BLaER1 treated with 17β-estradiol and CSF1 and Interleukin-3, amounts not matched to agents 10 nM and 100 nM (cell line): ENCODE results near the gene WDR86.
A peak's percentile ranks its signal among the peaks of the same experiment; 100 is the strongest.

Experiments
- H3K27ac ChIP-seq, 11 experiments: shearing (Covaris generic); formaldehyde crosslinking; 2 replicates each; pipeline ENCODE4 v1.8.1; 2022
- H3K27me3 ChIP-seq, 11 experiments: shearing (Covaris generic); formaldehyde crosslinking; 2 replicates each; pipeline ENCODE4 v1.8.1; 2022
- H3K36me3 ChIP-seq, 11 experiments: shearing (Covaris generic); formaldehyde crosslinking; 2 replicates each; pipeline ENCODE4 v1.8.1; 2022
- H3K4me1 ChIP-seq, 10 experiments: shearing (Covaris generic); formaldehyde crosslinking; 2 replicates each; pipeline ENCODE4 v1.8.1; 2022
- H3K4me2 ChIP-seq, 11 experiments: shearing (Covaris generic); formaldehyde crosslinking; 2 replicates each; pipeline ENCODE4 v1.8.1; 2022
- H3K4me3 ChIP-seq, 10 experiments: shearing (Covaris generic); formaldehyde crosslinking; 2 replicates each; pipeline ENCODE4 v1.8.1; 2022
- H3K9ac ChIP-seq, 11 experiments: shearing (Covaris generic); formaldehyde crosslinking; 2 replicates each; pipeline ENCODE4 v1.8.1; 2022
- H3K9me3 ChIP-seq, 11 experiments: shearing (Covaris generic); formaldehyde crosslinking; replicated peaks in 1 of 11; 2 replicates each; pipeline ENCODE4 v1.8.1; 2022
- H4K20me1 ChIP-seq, 11 experiments: shearing (Covaris generic); formaldehyde crosslinking; 2 replicates each; pipeline ENCODE4 v1.8.1; 2022
- Cebpa-rat ChIP-seq, 11 experiments: shearing (Covaris generic); IDR thresholded peaks; 2 replicates each; pipeline ENCODE4 v1.8.1; 2022

The WDR86 gene

DNA sequence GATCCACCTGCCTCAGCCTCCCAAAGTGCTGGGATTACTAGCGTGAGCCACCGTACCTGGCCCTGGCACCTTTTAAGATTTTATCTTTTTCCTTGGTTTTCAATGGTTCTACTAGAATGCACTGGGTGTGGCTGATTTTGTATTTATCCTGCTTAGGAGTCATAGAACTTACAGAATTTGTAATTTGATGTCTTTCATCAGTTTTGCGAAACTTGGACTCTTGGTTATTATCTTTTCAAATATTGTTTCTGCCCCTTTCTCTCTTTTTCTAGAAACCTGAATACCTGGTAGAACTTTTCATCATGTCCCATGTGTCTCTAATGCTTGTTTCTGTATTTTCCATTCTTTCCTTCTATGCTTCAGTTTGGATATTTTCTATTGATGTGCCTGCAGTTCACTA is 71.0 kb downstream of the WDR86 start:
- H3K27me3 ChIP-seq = no peaks in the 10 kb centered on the region
- no peak overlapping the region for H3K9ac ChIP-seq
- no peaks in the 10 kb centered on the region for H3K9me3 ChIP-seq
- H3K27ac ChIP-seq = no peak overlapping the region
- no peak overlapping the region for H3K4me3 ChIP-seq
- H3K4me2 ChIP-seq = peak overlapping the region in 2 of 11 experiments; percentile 73 to 76; a peak in 3 of 22 replicates
- no peak for TF ChIP-seq Cebpa-rat (IDR thresholded peaks at IDR 0.05)
- no peaks in the 10 kb centered on the region; a peak in 1 of 22 replicates for H4K20me1 ChIP-seq
- H3K4me1 ChIP-seq = peaks cover 11 to 35% (median 25%) of the 10 kb centered on the region in 10 experiments
- H3K36me3 ChIP-seq = peaks cover 0 to 4% (median 0%) of the 10 kb centered on the region in 11 experiments; a peak in 1 of 22 replicates

DNA sequence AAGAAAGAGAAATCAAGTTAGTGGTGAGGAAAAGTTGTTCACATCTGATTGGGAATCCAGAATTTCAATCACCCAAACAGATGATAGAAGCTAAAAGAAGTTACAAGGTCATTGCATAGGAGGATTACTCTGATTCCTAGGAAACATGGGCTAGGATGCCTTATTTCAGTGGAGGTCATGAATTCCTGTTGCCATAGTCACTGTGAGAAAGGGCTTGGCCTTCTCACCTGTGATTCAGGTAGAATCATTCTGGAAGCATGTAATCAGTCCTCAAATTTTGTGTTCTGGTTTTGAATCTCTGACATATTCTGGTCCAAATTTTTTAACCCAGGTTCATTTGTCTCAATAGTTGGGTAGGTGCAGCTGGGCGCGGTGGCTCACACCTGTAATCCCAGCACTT is 72.5 kb downstream of the WDR86 start:
- Histone ChIP-seq H3K27me3 (no peaks in the 10 kb centered on the region), H3K27ac (no peak overlapping the region), H3K4me1 (peaks cover 0 to 26% (median 13%) of the 10 kb centered on the region in 10 experiments; a peak in 13 of 20 replicates), H3K4me3 (no peak overlapping the region), H4K20me1 (no peaks in the 10 kb centered on the region), H3K4me2 (no peak overlapping the region), H3K9ac (no peak overlapping the region), H3K36me3 (no peaks in the 10 kb centered on the region), H3K9me3 (no peaks in the 10 kb centered on the region)
- no peak for TF ChIP-seq Cebpa-rat (IDR thresholded peaks at IDR 0.05)

DNA sequence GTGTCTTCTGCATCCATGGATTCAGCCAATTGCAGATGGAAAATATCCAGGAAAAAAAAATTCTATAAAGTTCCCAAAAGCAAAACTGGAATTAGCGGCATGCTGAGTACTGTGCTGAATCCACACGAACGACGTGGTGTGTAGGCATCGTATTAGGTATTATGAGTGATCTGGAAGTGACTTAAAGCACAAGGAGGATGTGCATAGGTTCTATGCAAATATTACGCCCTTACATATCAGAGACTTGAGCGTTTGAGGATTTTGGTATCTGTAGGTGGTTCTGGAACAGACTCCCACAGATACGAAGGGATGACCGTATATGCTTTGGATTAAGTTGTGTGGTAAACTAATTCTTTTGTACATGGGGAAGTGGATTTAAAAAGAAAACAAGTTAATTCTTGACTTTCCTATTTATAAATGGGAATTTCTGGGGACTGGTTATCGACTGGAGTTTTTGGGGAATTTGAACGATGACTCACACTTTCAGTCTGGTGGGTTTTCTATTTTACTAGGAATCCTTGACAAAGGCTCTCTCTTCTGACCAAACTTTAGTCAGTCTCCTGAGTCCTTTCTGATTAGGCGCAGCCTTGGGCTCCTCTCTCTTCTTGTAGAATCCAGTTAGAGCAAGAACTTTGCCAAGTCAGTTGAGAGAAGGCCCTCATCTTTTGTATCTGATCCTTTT is 73.7 kb downstream of the WDR86 start:
- Histone ChIP-seq H3K27ac (no peak overlapping the region), H3K4me2 (no peak overlapping the region)
- no peak for TF ChIP-seq Cebpa-rat (IDR thresholded peaks at IDR 0.05)

DNA sequence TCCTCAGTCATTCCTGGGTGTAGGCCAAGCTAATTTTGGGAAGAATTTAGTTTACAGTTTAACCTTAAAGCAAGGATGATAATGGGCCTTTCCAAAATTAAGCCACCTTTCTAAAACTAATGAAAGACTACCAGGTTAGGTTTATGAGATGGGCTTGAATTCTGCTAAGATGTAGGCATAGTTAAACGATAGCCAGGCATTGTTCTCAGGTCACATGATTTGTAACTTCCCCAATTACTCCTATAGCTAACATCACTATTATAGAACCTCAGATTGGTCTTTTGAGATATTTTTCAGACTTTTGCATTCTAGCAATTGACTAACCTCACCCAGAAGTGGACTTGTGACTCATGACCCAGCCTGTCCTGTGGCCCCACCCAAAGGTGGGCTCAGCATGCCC is 75.2 kb downstream of the WDR86 start:
- no peak overlapping the region for H3K9ac ChIP-seq
- TF ChIP-seq Cebpa-rat (IDR thresholded peaks at IDR 0.05) = no peak
- H3K4me3 ChIP-seq = no peak overlapping the region
- peaks cover 0 to 9% (median 2%) of the 10 kb centered on the region in 10 experiments; a peak in 9 of 20 replicates for H3K4me1 ChIP-seq
- H3K36me3 ChIP-seq = no peaks in the 10 kb centered on the region
- no peaks in the 10 kb centered on the region for H3K9me3 ChIP-seq
- no peaks in the 10 kb centered on the region for H3K27me3 ChIP-seq
- no peak overlapping the region for H3K4me2 ChIP-seq
- no peaks in the 10 kb centered on the region for H4K20me1 ChIP-seq
- H3K27ac ChIP-seq = no peak overlapping the region

More for the DNA sequence above, 73.7 kb downstream of the WDR86 start:
- peaks cover 0 to 25% (median 12%) of the 10 kb centered on the region in 10 experiments; a peak in 13 of 20 replicates for H3K4me1 ChIP-seq
- H3K36me3 ChIP-seq = no peaks in the 10 kb centered on the region
- H3K9me3 ChIP-seq = no peaks in the 10 kb centered on the region
- H3K9ac ChIP-seq = no peak overlapping the region
- H3K4me3 ChIP-seq = no peak overlapping the region
- H4K20me1 ChIP-seq = no peaks in the 10 kb centered on the region
- H3K27me3 ChIP-seq = no peaks in the 10 kb centered on the region
